Limb (tissue), 2 donors: Measurements from ENCODE around the gene STAMBPL1.
"Not testable (repeated sequence)": the region's sequence is repeated elsewhere in the genome, so short reads cannot be mapped to it uniquely, and the experiment has no call there.

ENCODE experiments used
- DNase-seq, 2 donors: peaks; one replicate each; pipeline ENCODE4 v3.0.0-alpha.2; 2016; ENCODE audit errors: extremely low spot score in 2 of 2

Gene STAMBPL1

DNA sequence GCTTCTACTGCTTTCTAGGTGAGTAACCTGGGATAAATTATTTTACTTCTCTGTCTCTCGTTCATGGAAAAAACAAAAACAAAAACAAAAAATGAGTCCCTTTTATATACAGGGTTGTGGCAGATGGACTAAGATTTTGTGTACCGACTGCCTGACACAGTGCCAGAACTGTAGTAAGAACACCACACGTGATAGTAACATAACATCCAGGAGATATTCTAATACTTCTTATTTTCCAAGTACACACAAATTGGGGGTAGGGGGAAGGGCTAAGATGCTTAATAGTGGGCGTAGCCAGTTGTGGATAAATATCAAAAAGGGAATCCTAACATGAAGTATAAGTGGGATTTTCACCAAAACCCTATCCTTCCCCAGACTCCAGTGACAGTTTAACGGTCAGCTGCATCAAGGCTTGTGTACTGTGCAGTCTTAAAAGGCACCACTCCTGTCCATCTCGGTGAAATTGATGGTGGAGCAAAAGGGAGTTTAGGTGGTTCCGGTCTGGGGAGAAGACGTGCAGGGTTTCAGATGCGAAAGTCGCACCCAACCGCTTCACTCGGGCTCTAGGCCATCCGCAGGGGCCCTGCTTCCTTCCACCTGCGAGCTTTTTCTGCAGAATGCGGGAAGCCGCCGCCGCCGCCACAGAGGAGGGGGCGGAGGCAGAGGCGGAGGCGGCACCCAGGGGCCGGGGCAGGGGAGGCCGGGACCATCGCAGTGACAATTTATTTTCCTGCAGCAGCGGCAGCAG, at the start of gene STAMBPL1:
STAMBPL1 (plus strand) TSS at position 712 of the 748 bp plus-strand sequence. CDS start 21,464 bp downstream, outside the sequence.
- no peak for DNase-seq

DNA sequence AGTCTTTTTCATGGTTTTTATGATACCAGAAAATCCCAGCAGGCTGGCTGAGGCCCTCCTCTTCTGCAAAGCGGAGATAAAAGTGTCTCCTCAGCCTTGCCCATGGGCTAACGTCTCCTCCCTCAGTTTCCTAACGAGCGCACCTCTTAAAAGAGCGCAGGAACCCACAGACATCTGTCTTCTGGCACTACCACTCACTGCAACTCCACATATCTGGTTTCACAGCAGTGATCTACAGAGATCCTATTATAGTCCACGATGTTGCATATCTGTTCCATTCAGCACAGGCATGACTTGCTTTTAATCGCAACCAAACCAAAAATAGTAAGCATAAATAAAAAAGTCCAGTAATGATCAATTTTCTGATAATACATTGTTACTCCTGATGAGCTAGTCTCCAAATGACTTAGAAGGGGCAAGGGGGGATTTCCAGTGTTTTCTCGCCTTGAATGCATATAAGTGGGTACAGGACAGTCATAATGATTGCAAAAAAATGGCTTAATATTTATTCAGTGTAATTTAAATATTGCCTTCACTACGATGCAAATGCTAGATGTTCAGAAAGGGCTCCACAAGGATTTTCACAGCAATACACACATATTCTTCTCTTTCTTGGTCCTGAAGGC, 49.3 kb upstream of the STAMBPL1 start:
- DNase-seq: no peak

DNA sequence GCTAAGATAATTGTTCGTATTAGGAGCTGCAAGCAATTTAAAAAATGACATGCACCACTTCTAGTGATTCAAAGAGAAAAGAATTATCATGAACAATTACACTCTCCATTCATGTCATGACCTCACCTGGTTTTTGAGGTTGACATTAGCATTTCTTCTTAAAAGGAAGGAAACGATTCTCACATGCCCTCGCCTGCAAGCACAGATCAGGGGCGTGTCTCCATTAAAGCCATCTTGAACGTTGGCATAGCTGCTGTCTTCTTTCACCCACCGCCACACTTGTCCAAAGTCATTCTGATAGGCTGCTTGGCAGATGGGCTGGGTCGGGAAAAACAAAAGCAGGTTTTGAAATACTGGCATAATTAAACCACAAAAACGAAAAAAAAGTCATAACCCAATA, 48.3 kb upstream of the STAMBPL1 start:
- DNase-seq: no peak

DNA sequence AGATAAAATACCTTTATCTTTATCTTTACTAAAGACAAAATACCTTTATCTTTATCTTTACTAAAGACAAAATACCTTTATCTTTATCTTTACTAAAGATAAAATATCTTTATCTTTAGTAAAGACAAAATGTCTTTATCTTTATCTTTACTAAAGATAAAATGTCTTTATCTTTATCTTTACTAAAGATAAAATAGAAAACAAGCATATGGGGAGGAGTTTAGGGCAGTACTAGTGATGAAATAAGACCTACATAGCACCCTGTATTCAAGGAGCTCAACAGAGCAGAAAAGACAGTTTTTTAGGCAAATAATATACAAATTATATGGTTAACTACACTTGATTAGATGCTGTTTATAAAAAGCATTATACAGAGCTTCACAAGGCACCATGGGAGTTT, 47.7 kb upstream of the STAMBPL1 start:
- no peak for DNase-seq

DNA sequence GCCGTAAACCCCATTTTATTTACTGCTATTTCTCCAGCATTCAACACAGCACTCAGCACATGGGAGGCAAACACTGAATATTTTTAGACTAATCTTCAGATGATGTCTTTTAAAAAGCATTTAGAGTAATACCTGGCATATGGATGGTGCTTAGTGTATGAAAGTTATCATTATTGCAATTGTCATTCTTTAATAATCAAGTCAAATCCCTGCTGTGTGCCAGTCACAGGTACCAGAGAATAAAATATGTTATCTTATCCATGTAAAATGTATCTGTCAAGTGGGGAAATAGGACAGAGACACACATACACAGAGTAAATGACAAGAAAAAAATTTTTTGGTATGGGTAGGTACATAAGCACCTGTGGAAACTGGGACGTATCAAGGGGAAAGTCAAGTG, 46.9 kb upstream of the STAMBPL1 start:
- no peak for DNase-seq

DNA sequence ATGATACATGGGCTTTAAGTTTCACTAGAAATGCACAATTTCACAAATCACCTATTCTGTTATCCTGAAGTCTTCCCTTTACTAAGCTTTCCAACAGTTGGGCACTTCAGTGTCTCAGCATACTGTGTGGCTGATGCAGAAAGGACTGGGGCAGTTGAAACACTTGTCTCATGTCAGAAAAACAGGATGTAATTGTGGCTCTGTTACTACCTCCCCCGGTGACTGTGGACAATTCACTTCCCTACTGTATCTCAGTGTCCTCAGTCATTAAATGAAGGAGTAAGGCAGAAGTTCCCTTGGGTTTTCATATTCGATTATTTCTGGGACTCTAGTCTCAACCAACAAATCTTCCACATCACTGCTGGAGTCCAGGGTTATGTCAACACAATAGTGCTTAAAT, 46.3 kb upstream of the STAMBPL1 start:
- no peak for DNase-seq

DNA sequence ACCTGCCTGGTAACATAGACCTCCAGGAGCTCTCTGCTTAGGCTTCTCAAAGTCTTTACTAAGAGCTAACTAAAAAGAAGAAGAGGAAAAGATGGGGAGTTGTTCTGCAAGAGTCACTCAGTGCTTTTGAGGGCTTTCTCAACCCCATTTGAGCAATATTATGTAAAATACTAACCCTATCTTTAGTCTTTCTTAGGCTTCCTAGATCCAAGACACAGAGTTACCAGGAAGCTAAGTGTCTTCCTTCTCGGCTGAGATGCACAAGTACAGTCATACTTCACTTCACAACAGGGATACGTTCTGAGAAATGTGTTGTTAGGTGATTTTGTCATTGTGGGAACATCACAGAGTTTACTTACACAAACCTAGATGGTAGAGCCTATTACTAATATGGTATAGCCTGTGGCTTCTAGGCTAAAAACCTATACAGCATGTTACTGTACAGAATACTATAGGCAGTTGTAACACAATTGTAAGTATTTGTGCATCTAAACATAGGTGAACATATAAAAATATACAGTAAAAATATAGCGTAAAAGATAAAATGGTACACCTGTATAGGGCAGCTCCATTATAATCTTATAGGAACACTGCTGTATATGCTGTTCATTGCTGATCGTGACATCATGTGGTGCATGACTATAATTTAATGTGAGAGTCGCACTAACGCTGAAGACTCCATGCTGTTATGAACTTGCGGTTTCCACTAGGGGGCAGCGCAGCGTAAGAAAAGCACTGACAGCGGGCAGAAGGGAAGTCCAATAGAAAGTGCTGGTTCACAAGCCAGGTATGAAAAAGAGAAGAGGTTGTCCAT, 44.7 kb upstream of the STAMBPL1 start:
- peak; percentile 84 to 90 for DNase-seq

DNA sequence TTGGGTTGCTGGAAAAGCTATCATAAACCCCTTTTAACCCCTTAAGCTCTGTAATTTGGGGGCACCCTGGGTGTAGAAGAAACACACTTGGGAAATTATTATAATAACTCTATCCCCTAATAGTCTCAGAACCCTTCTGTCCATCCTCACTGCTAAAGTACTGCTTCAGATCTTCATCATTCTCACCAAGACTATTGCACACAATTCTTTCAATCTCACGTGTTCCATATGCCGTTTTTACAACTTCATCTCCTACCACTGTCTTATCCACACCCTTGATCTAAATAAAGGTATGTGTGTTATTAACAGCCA, 44.2 kb upstream of the STAMBPL1 start:
- no peak for DNase-seq

DNA sequence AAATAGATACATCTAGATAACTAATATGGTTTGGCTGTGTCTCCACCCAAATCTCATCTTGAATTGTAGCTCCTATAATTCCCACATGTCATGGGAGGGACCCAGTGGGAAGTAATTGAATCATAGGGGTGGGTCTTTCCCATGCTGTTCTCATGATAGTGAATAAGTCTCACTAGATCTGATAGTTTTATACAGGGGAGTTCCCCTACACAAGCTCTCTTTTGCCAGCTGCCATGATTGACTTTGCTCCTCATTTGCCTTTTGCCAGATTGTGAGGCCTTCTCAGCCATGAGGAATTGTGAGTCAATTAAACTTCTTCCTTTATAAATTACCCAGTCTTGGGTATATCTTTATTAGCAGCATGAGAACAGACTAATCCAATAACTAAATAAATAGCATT, 42.4 kb upstream of the STAMBPL1 start:
- not testable (repeated sequence) for DNase-seq

DNA sequence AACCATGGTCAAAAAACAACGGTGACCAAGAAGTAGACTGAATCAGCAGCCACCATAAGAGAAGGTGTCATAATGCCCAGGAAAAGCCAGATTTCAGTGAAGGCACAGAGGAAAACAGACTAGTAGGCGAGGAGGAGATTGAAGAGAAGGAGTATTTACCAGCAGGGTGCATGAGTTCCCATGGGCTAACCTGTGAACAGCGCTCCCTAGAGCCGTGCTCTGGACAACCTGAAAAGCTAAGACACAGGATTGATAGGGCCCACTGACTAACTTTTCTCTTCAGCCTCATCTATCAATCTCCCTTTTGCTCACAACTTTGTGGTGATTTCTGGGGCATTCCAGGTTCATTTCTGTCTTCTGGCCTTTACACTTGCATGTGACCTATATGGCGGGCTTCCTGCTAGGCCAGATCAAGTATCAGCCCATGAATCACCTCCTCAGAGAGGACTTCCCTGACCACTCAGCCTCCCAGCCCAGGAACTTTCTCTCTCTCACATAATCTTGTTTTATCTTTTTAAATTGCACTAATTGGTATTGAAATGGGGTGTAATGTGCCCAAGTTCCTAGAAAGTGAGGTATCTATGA, 41.2 kb upstream of the STAMBPL1 start:
- DNase-seq: no peak

DNA sequence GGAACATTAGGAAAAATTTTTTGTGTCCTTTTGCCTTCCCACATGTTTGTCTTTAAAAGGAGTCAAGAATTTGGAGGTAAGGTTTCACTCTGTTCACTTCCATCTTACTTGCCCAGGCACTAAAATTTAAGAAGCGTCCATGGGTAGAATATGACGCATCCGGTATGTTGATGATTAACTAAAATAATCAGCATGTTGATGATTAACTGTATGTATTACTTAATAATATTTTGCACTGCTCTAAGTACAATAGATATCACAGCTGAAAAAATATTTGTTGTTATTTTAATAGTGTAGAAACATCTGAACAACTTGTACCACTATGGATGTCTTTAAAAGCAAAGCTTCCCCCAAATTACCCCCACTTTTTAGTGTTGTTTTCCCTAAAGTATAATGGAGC, 39.9 kb upstream of the STAMBPL1 start:
- no peak for DNase-seq

DNA sequence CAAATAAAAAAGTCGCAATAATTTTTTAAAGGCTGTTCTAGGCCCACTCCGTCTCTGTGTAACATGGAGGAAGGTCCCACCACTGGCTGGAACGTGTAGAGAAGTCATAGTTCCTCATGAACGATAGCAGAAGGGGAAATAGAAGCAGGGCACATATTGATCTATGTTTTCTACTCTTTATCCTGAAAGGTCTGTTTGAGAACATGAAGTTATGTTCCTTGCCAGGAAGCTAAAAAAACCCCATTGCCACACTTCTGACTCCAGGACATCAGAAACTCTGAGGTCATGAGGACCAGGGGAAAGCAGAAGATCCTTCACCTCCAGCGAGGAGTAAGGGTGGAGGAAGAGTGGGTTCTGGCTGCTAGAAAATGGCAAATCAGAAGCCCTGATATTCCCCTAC, 39.2 kb upstream of the STAMBPL1 start:
- no peak for DNase-seq

DNA sequence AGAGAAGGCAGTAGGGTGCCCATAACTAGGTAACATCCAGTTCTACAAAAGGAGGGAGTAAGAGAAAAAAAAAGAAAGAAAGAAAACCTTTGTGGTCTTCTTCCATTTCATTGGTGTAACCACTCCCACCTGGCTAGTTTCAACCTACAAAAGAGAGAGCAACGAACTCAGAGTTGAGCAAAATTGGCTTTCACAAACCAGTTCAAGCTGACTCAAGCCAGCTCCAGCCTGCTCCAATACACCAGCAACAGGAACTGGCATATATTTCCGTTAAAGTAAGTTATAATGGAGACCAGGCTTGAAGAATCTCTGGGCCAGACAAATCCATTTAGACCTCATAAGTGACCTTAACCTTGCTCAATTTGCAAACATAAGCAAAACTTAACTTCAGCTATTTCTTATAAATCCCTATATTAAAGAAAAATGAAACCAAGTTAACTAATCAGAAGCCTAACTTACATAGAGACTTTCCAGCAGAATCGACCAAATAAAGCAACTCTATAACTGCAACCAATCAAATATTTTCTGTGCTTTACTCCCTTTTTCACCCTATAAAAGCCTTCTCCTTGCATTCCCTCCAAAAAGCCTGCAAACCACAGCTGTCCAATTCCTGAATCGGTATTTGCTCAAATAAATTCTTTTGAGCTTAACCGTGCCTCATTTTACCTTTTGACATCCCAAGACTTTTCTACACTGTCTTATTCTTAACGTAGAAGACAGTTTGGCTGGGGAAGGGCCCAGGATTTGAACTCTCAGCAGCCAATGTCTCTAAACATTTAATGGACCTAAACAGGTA, 38.5 kb upstream of the STAMBPL1 start:
- no peak for DNase-seq

DNA sequence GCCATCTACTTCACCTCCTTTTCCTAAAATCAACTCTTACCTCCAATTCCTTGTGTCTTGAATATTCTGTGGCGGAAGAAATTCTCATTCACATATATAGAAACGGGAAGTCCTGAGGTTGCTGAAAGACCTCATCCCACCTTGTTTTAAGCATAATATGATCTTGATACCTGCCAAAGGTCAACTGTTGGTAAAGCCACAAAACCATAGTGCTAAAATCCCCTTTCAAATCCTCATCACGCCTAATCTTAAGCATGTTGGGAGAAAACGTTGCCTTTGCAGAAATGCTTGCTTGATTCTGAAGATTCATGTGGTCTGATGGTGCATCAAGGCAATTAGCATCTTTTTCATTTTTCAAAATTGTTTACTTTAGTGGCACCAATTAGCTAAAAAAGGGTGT, 36.9 kb upstream of the STAMBPL1 start:
- no peak for DNase-seq

DNA sequence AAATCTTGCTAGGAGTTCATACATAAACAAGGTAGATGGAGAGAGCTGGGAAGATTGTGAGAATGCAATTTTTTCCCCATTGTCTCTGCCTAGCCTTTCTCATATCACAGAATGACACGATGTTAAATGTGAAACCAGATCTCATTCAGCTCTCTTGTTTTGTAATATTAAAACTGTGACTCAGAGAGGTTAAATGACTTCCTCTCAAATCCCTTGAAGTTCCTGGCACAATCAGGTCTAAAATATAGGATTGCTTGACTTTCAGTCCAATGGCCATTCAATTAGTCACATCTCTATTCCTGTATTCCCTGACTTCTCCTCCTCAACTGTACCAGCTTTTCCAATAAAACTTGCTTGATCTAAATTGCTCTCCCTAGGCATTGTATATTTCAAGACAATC, 31.5 kb upstream of the STAMBPL1 start:
- no peak for DNase-seq

DNA sequence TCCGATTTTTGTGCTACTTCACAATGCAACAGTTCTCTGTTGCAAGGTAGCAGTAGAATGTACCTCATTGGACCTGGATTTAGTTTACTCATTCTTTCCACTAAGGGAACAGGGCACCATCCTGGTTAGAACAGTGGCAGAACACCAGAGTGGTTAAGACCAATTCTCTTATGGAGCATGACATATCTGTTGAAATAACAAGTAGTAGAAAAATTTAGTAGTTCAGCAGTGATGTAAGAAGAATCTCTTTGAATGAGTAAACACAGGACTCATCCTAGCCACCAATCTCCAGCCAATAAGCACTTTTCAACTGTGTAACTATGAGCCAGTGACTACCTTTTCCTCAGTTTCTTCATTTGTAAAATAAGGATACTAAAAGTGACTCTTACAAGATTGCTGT, 30.8 kb upstream of the STAMBPL1 start:
- DNase-seq: no peak

DNA sequence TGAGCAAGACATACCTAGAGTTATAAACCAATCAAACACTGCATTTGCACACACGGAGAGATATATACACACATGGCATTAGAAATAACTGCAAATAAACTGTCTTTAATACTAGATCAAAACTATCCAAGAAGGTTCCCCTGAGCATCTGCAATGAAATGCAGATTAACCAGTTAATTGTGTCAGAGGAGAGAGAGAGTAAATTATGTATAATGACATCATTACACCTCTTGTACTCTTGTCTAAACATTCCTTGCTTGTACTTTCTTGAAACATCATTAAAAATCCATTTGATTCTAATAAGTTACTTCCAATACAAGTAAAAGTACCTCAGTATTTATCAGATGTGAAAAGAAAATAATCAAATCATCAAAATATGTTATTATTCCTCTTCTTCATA, 29.3 kb upstream of the STAMBPL1 start:
- no peak for DNase-seq

DNA sequence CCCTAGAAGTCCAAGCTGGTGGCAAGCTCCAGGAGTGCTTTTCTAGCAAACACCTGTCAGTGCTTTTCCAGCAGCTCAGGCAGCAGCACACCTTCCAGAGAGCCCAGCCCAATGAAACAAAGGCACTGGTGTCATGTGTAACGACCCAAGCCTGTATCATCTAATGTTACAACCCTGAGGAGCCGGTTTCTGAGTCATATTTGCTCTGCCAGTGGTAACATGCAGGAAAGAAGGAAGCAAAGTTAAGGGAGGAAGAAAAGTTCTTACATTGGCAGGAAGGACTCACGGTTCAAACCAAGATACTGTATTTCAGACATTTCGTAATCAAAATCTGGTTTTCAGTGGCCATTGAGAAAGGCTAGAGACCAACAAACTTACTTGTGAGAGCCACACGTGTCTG, 28.3 kb upstream of the STAMBPL1 start, which contains the start of gene ANKRD22:
ANKRD22 (minus strand) TSS at position 139 of the 400 bp plus-strand sequence. CDS start 237 bp downstream, outside the sequence.
- DNase-seq: no peak

DNA sequence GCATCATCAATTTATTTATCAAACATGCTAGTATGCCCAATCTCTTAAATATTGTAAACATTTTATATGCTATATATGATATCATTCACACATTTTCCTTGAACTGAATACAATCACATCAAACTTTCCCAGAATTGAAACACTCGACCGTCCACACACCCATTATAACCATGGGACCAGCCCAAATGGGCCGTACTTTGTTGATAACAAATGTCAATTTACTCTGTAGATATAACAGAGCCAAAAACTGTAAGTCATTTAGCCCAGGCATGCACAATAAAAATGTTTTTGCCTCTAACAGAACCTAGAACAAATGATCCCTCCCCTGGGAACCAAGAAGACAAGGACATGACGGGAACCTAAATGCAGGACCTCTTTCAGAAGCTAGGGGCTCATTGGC, 27.7 kb upstream of the STAMBPL1 start:
- DNase-seq: no peak

DNA sequence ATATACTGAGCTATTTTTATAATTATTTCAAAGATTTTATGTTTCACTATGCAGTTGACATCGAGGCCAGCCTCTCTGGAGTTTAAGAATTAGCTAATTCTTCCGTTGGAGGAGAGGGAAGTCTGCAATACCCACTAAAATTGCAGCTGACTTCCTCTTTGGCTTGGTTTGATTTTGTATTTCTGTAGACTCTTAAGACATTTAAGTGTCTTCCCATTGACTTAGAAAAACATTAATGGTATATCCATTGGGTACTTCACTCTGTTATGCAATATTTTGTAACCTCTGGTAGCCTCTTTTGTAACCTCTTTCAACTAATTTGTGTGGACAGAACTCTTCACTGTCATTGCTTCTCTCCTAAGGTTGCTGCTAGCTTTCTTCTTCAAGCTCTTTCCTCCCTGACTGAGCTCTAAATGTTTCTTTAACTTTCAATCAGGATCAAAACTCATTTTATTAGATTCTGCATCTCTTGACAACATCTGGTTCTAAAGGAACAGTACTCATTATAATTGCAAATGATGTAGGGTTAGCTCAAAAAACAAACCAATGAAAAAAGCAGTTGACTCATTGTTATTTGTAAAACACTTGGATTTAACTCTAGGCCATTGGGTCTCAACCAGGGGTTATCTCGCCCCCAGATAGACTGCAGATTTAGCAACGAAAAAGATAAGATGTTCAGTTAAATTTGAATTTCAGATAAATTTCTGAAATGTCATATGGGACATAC, 26.7 kb upstream of the STAMBPL1 start:
- no peak for DNase-seq

DNA sequence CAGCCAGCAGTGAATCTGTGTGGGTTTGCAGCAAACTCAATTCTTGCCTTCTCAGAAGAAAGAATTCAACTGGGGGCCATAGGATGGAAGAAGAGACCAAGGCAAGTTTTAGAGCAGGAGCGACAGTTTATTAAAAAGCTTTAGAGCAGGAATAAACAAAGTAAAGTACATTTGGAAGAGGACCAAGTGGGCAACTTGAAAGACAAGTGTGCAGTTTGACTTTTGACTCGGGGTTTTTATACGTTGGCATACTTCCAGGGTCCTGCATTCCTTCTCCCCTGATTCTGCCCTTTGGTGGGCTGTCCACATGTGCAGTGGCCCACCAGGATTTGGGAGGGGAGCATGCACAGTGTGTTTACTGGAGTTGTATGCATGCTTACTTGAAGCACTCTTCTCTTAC, 25.4 kb upstream of the STAMBPL1 start:
- DNase-seq: no peak
